H1 (cell line): Measurements from ENCODE around the gene CYP27C1. TPM values are rescaled to one million over a fixed set of nuclear protein-coding genes. Genes with fewer than 3 reads are reported as not detected.

Experiments
- CHD7 ChIP-seq: fragments of 300-600 bp; sonication (generic); IDR thresholded peaks from 2 replicates; pipeline ENCODE4 v1.7.1; 2012; ENCODE audit warnings: low read length, moderate library complexity, mild to moderate bottlenecking, inconsistent platforms; ENCODE audit not compliant: insufficient replicate concordance
- CREB1 ChIP-seq: IDR thresholded peaks from 2 replicates; pipeline ENCODE4 v1.6.1; 2012; ENCODE audit warnings: inconsistent platforms
- RBBP5 ChIP-seq: IDR thresholded peaks from 2 replicates; pipeline ENCODE4 v1.7.1; 2012; ENCODE audit warnings: low read depth, mild to moderate bottlenecking, inconsistent platforms, low read length, moderate library complexity, borderline replicate concordance
- RXRA ChIP-seq: IDR thresholded peaks from 2 replicates; pipeline ENCODE4 v1.6.1; 2011; ENCODE audit warnings: low read depth, mild to moderate bottlenecking, low read length, moderate library complexity; ENCODE audit not compliant: insufficient read depth
- SP2 ChIP-seq: IDR thresholded peaks from 2 replicates; pipeline ENCODE4 v1.6.1; 2012; ENCODE audit warnings: mild to moderate bottlenecking, low read length, inconsistent platforms
- polyA plus RNA-seq, 7 experiments: library from polyadenylated mRNA; depleted of rRNA in 3 of 7; stranded (reverse) in 5 of 7; unstranded in 2 of 7; fragments of >200 nt in 5 of 7; fragments of 200-250 nt in 2 of 7; gene quantifications; 1 replicate in 5 of 7; 2 replicates in 1 of 7; 4 replicates in 1 of 7; pipeline versions ENCODE4 v1.2.1 to v1.2.3, GENCODE V29; 2011 to 2013; ENCODE audit warnings: missing spikeins in 2 of 7, mixed read lengths in 2 of 7
- total RNA-seq: library from RNA; stranded (reverse); fragmentation: NEBNext Ultra II Directional; extraction: Animal tissue kit (Norgen Biotek cat#: 25700); gene quantifications from 2 replicates; pipeline ENCODE4 v1.2.1, GENCODE V29; 2021

The CYP27C1 gene
- total and polyA plus RNA-seq, 2 of the 8 experiments (the other 6 are each of a cell fraction or from before 2014, with no cell fraction given) = 1.3 to 3.2 TPM

- TF ChIP-seq CHD7 (no peak), RBBP5 (no peak), SP2 (no peak), RXRA (no peak), CREB1 (no peak)
These were observed 19.1 kb downstream of the CYP27C1 start (continued) for GRCh38 chr2:127200962-127201361.
